HepG2 (cell line): ENCODE measurements around the gene KIF23. TPM values are rescaled to one million over a fixed set of nuclear protein-coding genes. Genes with fewer than 3 reads are reported as not detected.

Experiments used
- ATAC-seq: fragments of 200-7000 bp; cut with Tn5 transposase; 3 replicates; pipeline ENCODE4 v1.9.1; 2020; ENCODE audit warnings: mild to moderate bottlenecking, moderate library complexity
- BruUV-seq: library from RNA; stranded (reverse); fragments of 400-500 nt; replicated peaks from 2 replicates; lab custom pipeline; 2021; lab: Mats Ljungman, UMichigan
- CTCF ChIA-PET: fragments of 300-600 bp; formaldehyde crosslinking; extraction: SDS; loops from one replicate; lab custom pipeline; 2021; ENCODE audit warnings: low total read pairs, inconsistent platforms, low intra/inter-chr PET ratio; lab: Yijun Ruan, JAX
- POLR2A ChIA-PET: fragments of 350-600 bp; sonication (Branson Sonifier 250); formaldehyde crosslinking; loops from one replicate; lab custom pipeline; 2020; ENCODE audit warnings: antibody characterized with exemption, inconsistent platforms; lab: Yijun Ruan, JAX
- DNase-seq: peaks from one replicate; pipeline ENCODE4 v3.0.0-alpha.2; 2015; ENCODE audit warnings: low spot score
- FAIRE-seq: peaks from 3 replicates; lab custom pipeline; 2011; peaks lifted over from hg19 to GRCh38; lab: Jason Lieb, UNC
- H2AFZ ChIP-seq: one replicate; pipeline ENCODE4 v1.6.1; 2011; ENCODE audit warnings: low read length, inconsistent platforms
- H3K27ac ChIP-seq: fragments of 300-600 bp; 3 replicates; pipeline ENCODE4 v1.8.0; 2011; ENCODE audit warnings: mixed run types, mild to moderate bottlenecking, mixed read lengths, low read length, inconsistent platforms; ENCODE audit not compliant: insufficient read depth; ENCODE audit errors: extremely low read length
- H3K27me3 ChIP-seq, 2 experiments: fragments of 200-600 bp in 1 of 2; 2 replicates in 1 of 2; 3 replicates in 1 of 2; pipeline versions ENCODE4 v1.6.0 to v1.8.0; 2011; ENCODE audit warnings: low read length in 2 of 2, mild to moderate bottlenecking in 2 of 2, moderate library complexity in 2 of 2, inconsistent platforms in 1 of 2; ENCODE audit not compliant: insufficient read depth in 2 of 2, control insufficient read depth in 1 of 2
- H3K36me3 ChIP-seq, 2 experiments: fragments of 200-600 bp in 1 of 2; replicated peaks in 1 of 2; 2 replicates in 1 of 2; 3 replicates in 1 of 2; pipeline versions ENCODE4 v1.5.1 to v1.8.0; 2011; ENCODE audit warnings: low read length in 2 of 2, inconsistent platforms in 1 of 2; ENCODE audit not compliant: insufficient read depth in 2 of 2, control insufficient read depth in 1 of 2
- H3K4me1 ChIP-seq: 2 replicates; pipeline ENCODE4 v1.5.1; 2012; ENCODE audit warnings: low read length, inconsistent platforms; ENCODE audit not compliant: insufficient read depth
- H3K4me2 ChIP-seq: 2 replicates; pipeline ENCODE4 v1.6.0; 2011; ENCODE audit warnings: low read depth, low read length, inconsistent platforms
- H3K4me3 ChIP-seq, 3 experiments: fragments of 200-600 bp in 1 of 3; sonication (generic), shearing (Covaris generic) in 1 of 3; replicated peaks in 1 of 3; 2 replicates each; pipeline ENCODE4 v1.5.1; 2011 to 2016; ENCODE audit warnings: low read length in 3 of 3, inconsistent platforms in 2 of 3, low read depth in 2 of 3, mild to moderate bottlenecking in 2 of 3, control low read depth in 1 of 3, mixed read lengths in 1 of 3; ENCODE audit not compliant: insufficient read depth in 1 of 3
- H3K79me2 ChIP-seq: one replicate; pipeline ENCODE4 v1.6.1; 2011; ENCODE audit warnings: low read length, inconsistent platforms; ENCODE audit not compliant: insufficient read depth
- H3K9ac ChIP-seq: 2 replicates; pipeline ENCODE4 v1.6.0; 2011; ENCODE audit warnings: mild to moderate bottlenecking, low read depth, low read length, inconsistent platforms; ENCODE audit not compliant: insufficient read depth
- H3K9me3 ChIP-seq: 2 replicates; pipeline ENCODE4 v1.5.1; 2012; ENCODE audit warnings: mild to moderate bottlenecking, low read length
- H4K20me1 ChIP-seq: 2 replicates; pipeline ENCODE4 v1.6.0; 2011; ENCODE audit warnings: inconsistent platforms, mild to moderate bottlenecking, low read length, moderate library complexity; ENCODE audit not compliant: insufficient read depth
- PLRG1 ChIP-seq: fragments of 450-650 bp; conservative IDR thresholded peaks from 2 replicates; pipeline ENCODE4 v1.6.1; 2016
- SIX1 ChIP-seq: sonication (generic); formaldehyde crosslinking; IDR thresholded peaks from 2 replicates; pipeline ENCODE4 v1.4.0; 2020; ENCODE audit warnings: missing genetic modification reagents, borderline replicate concordance
- ZBTB21 ChIP-seq: sonication (generic); formaldehyde crosslinking; IDR thresholded peaks from 2 replicates; pipeline ENCODE4 v1.4.0; 2020; ENCODE audit warnings: missing genetic modification reagents
- ZNF530 ChIP-seq: sonication (generic); formaldehyde crosslinking; IDR thresholded peaks from 2 replicates; pipeline ENCODE4 v1.5.0; 2020; ENCODE audit warnings: low read depth, mild to moderate bottlenecking, missing genetic modification reagents
- ZNF572 ChIP-seq: sonication (generic); formaldehyde crosslinking; IDR thresholded peaks from 2 replicates; pipeline ENCODE4 v1.5.1; 2020; ENCODE audit warnings: mild to moderate bottlenecking, missing genetic modification reagents
- WGBS: methylation state at CpG from one replicate; pipeline ENCODE4 v1.1.6; 2017; ENCODE audit warnings: low lambda C conversion rate; 5-methylcytosine and 5-hydroxymethylcytosine counted together
- in situ Hi-C: cut with HindIII; loops from 2 replicates; pipeline ENCODE4 v1.10.0; 2017; ENCODE audit warnings: low pct_unique_long_range_greater_than_20kb; ENCODE audit not compliant: extremely low pct_ligation_motif_present
- intact Hi-C: fragments of 100-400 bp; cut with micrococcal nuclease; formaldehyde crosslinking; loops from one replicate; pipeline ENCODE4 v1.10.0; 2022; ENCODE audit not compliant: unreplicated experiment
- polyA plus RNA-seq, 8 experiments: library from polyadenylated mRNA; depleted of rRNA in 3 of 8; stranded (reverse) in 7 of 8; unstranded in 1 of 8; fragments of >200 nt; fragmentation: Illumina TruSeq in 4 of 8; extraction: Trizol in 4 of 8; gene quantifications; 2 replicates each; pipeline versions ENCODE4 v1.2.1 to v1.2.3, GENCODE V29; 2011 to 2016; ENCODE audit warnings: low read depth in 4 of 8, missing spikeins in 1 of 8, mixed read lengths in 1 of 8; ENCODE audit not compliant: insufficient read depth in 1 of 8
- total RNA-seq, 5 experiments: library from RNA; depleted of rRNA; stranded (reverse); fragments of >200 nt; fragmentation: Illumina TruSeq; extraction: Trizol; gene quantifications; 2 replicates each; pipeline ENCODE4 v1.2.3, GENCODE V29; 2016; ENCODE audit warnings: low read depth in 1 of 5

Gene KIF23
- total and polyA plus RNA-seq, 2 of the 13 experiments (the other 11 are each of a cell fraction or from before 2014, with no cell fraction given) = 11.3 to 38.1 TPM

GRCh38 chr15:69392352-69392751 is 21.8 kb upstream of the KIF23 start:
- no peak overlapping the region for H2AFZ ChIP-seq
- ChIA-PET CTCF (no interaction called here), POLR2A (interaction anchor here (0.6 kb wide), 1 partner anchor 59 kb away, joined by 3 read pairs; no protein-coding TSS in a partner anchor)
- H3K27me3 ChIP-seq = peaks cover 4 to 24% of the 10 kb centered on the region in 2 experiments; a peak in 4 of 5 replicates
- no peak overlapping the region for H3K27ac ChIP-seq
- no peaks in the 10 kb centered on the region for H4K20me1 ChIP-seq
- H3K9me3 ChIP-seq = no peaks in the 10 kb centered on the region
- H3K9ac ChIP-seq = no peak overlapping the region
- FAIRE-seq (no peak), ATAC-seq (no peak), DNase-seq (no peak)
- no peaks in the 10 kb centered on the region for H3K79me2 ChIP-seq
- in situ Hi-C loops = no loop called here
- no peaks in the 10 kb centered on the region for H3K36me3 ChIP-seq
- H3K4me2 ChIP-seq = no peak overlapping the region
- 10% methylated on average over 4 of the region's 4 CpGs for WGBS
- intact Hi-C loops = loop anchor here (10.0 kb wide), 1 partner anchor 228 kb away; the partner anchor contains the start of gene GLCE
- no peak overlapping the region for H3K4me3 ChIP-seq
- no TSS peak for BruUV-seq
- H3K4me1 ChIP-seq = peaks cover 26% of the 10 kb centered on the region
- no peak for TF ChIP-seq SIX1 (CRISPR knock-in tag)

- ChIA-PET POLR2A (no interaction called here), CTCF (interaction anchor here (1.4 to 2.8 kb wide), 3 partner anchors 129 to 349 kb away, joined by 4 to 34 read pairs (median 4); no protein-coding TSS in a partner anchor)
- in situ Hi-C loops = no loop called here
- Histone ChIP-seq H3K9me3 (no peaks in the 10 kb centered on the region), H3K4me2 (peak overlapping the region; percentile 43), H3K9ac (no peak overlapping the region), H3K4me1 (peaks cover 26% of the 10 kb centered on the region), H4K20me1 (no peaks in the 10 kb centered on the region), H2AFZ (no peak overlapping the region), H3K79me2 (no peaks in the 10 kb centered on the region), H3K4me3 (no peak overlapping the region), H3K27me3 (peaks cover 2 to 22% of the 10 kb centered on the region in 2 experiments; a peak in 3 of 5 replicates), H3K36me3 (no peaks in the 10 kb centered on the region), H3K27ac (no peak overlapping the region)
- ATAC-seq = no peak
- intact Hi-C loops = loop anchor here (1.0 to 10.0 kb wide), 3 partner anchors 36 to 335 kb away; partner anchors contain the start of gene GLCE
- TF ChIP-seq PLRG1 = no peak
- no peak for TF ChIP-seq ZNF530 (CRISPR knock-in tag)
- no peak for TF ChIP-seq ZBTB21 (CRISPR knock-in tag)
- TF ChIP-seq ZNF572 (CRISPR knock-in tag) = no peak
- FAIRE-seq = no peak
- no TSS peak for BruUV-seq
- DNase-seq = no peak
- 23% methylated on average over 10 of the region's 11 CpGs for WGBS
Observed at GRCh38 chr15:69393831-69394491, 20.2 kb upstream of the KIF23 start.
